NCI-H82 (cell line): ENCODE measurements around the gene ID4.

Experiments used
- DNase-seq: peaks from one replicate; lab custom pipeline; 2025; lab: John Stamatoyannopoulos, UW

ID4 gene

GRCh38 chr6:19836799-19837510, at the start of gene ID4:
Gene ID4, plus strand, starts transcription at chr6:19837370. Its CDS starts 385 bp downstream, at chr6:19837755.
- peak; percentile 98 for DNase-seq

GRCh38 chr6:19788686-19789085, 48.5 kb upstream of the ID4 start:
- DNase-seq = no peak

GRCh38 chr6:19789100-19789803, 47.9 kb upstream of the ID4 start:
- no peak for DNase-seq

GRCh38 chr6:19791267-19791666, 45.9 kb upstream of the ID4 start:
- no peak for DNase-seq

GRCh38 chr6:19795211-19795610, 42.0 kb upstream of the ID4 start:
- no peak for DNase-seq

GRCh38 chr6:19796452-19796851, 40.7 kb upstream of the ID4 start:
- DNase-seq = no peak

GRCh38 chr6:19798362-19798761, 38.8 kb upstream of the ID4 start:
- no peak for DNase-seq

- DNase-seq = no peak
Observed at GRCh38 chr6:19802656-19803055, 34.5 kb upstream of the ID4 start.

GRCh38 chr6:19803331-19804204, 33.6 kb upstream of the ID4 start:
- DNase-seq = peak; percentile 78

GRCh38 chr6:19804205-19805128, 32.7 kb upstream of the ID4 start:
- DNase-seq = peak; percentile 97

- peak; percentile 47 for DNase-seq
Observed at GRCh38 chr6:19805129-19805481, 32.1 kb upstream of the ID4 start.

GRCh38 chr6:19806971-19807396, 30.2 kb upstream of the ID4 start:
- DNase-seq = no peak

- no peak for DNase-seq
Observed at GRCh38 chr6:19811397-19812079, 25.6 kb upstream of the ID4 start.

- peak; percentile 61 for DNase-seq
Observed at GRCh38 chr6:19812512-19813119, 24.6 kb upstream of the ID4 start.

- no peak for DNase-seq
Observed at GRCh38 chr6:19818805-19819204, 18.4 kb upstream of the ID4 start.

GRCh38 chr6:19824058-19824807, 12.9 kb upstream of the ID4 start:
- DNase-seq = no peak

GRCh38 chr6:19827247-19827646, 9.9 kb upstream of the ID4 start:
- no peak for DNase-seq

GRCh38 chr6:19827903-19828302, 9.3 kb upstream of the ID4 start:
- no peak for DNase-seq

GRCh38 chr6:19830171-19830570, 7.0 kb upstream of the ID4 start:
- DNase-seq = no peak

GRCh38 chr6:19831358-19831757, 5.8 kb upstream of the ID4 start:
- DNase-seq = no peak
